Measurements from ENCODE around the gene DIABLO.

DIABLO gene

GRCh38 chr12:122207391-122207790, 18.5 kb downstream of the DIABLO start:
- no peak for DNase-seq (ENCODE audit: low read depth in 1 of 2, low spot score in 1 of 2)
- no peak overlapping the region for H3K4me3 ChIP-seq (replicated peaks; ENCODE audit: insufficient read depth, low read length)
- peaks cover 24% of the 10 kb centered on the region for H3K27me3 ChIP-seq (ENCODE audit: insufficient read depth, poor library complexity, severe bottlenecking)
- no peak for TF ChIP-seq POLR2AphosphoS5 (IDR thresholded peaks at IDR 0.05; ENCODE audit: low read depth)
- no peak for TF ChIP-seq CTCF (IDR thresholded peaks at IDR 0.05; ENCODE audit: insufficient read depth, low read length)
- TF ChIP-seq GABPA (IDR thresholded peaks at IDR 0.05; ENCODE audit: low read depth), result no peak
- H3K27ac ChIP-seq (replicated peaks), result no peak overlapping the region

GRCh38 chr12:122206976-122207375, 18.9 kb downstream of the DIABLO start:
- H3K27me3 ChIP-seq (ENCODE audit: insufficient read depth, poor library complexity, severe bottlenecking), result peaks cover 28% of the 10 kb centered on the region
- H3K27ac ChIP-seq (replicated peaks), result no peak overlapping the region

GRCh38 chr12:122206111-122206881, 19.6 kb downstream of the DIABLO start:
- Histone ChIP-seq H3K27me3 (ENCODE audit: insufficient read depth, poor library complexity, severe bottlenecking) (peaks cover 28% of the 10 kb centered on the region), H3K27ac (replicated peaks) (no peak overlapping the region), H3K4me3 (replicated peaks; ENCODE audit: insufficient read depth, low read length) (no peak overlapping the region)
- TF ChIP-seq POLR2AphosphoS5 (IDR thresholded peaks at IDR 0.05; ENCODE audit: low read depth) (peak; percentile 67; the same call in 1 of the 2 replicates), GABPA (IDR thresholded peaks at IDR 0.05; ENCODE audit: low read depth) (no peak)
- DNase-seq (ENCODE audit: low read depth in 1 of 2, low spot score in 1 of 2), result no peak

More at GRCh38 chr12:122206976-122207375, 18.9 kb downstream of the DIABLO start:
- no peak overlapping the region for H3K4me3 ChIP-seq (replicated peaks; ENCODE audit: insufficient read depth, low read length)
- no peak for DNase-seq (ENCODE audit: low read depth in 1 of 2, low spot score in 1 of 2)
- TF ChIP-seq POLR2AphosphoS5 (IDR thresholded peaks at IDR 0.05; ENCODE audit: low read depth) (no peak), REST (IDR thresholded peaks at IDR 0.05; ENCODE audit: insufficient replicate concordance, low read depth) (no peak), CTCF (IDR thresholded peaks at IDR 0.05; ENCODE audit: insufficient read depth, low read length) (no peak), SPI1 (IDR thresholded peaks at IDR 0.05; ENCODE audit: borderline replicate concordance, low read depth) (no peak), GABPA (IDR thresholded peaks at IDR 0.05; ENCODE audit: low read depth) (no peak)

- TF ChIP-seq POLR2AphosphoS5 (IDR thresholded peaks at IDR 0.05; ENCODE audit: low read depth), result no peak; the same call in 1 of the 2 replicates
- 0 out of 2 replicates have a peak, but pooled peaks have one; percentile 30 for TF ChIP-seq GABPA (IDR thresholded peaks at IDR 0.05; ENCODE audit: low read depth)
- Histone ChIP-seq H3K4me3 (replicated peaks; ENCODE audit: insufficient read depth, low read length) (no peak overlapping the region), H3K27me3 (ENCODE audit: insufficient read depth, poor library complexity, severe bottlenecking) (peaks cover 28% of the 10 kb centered on the region), H3K27ac (replicated peaks) (no peak overlapping the region)
- no peak for DNase-seq (ENCODE audit: low read depth in 1 of 2, low spot score in 1 of 2)
Measured at GRCh38 chr12:122205053-122205925, 20.6 kb downstream of the DIABLO start.

- H3K27me3 ChIP-seq (ENCODE audit: insufficient read depth, poor library complexity, severe bottlenecking), result peaks cover 28% of the 10 kb centered on the region
- TF ChIP-seq CTCF (IDR thresholded peaks at IDR 0.05; ENCODE audit: insufficient read depth, low read length) (no peak), GABPA (IDR thresholded peaks at IDR 0.05; ENCODE audit: low read depth) (no peak), POLR2AphosphoS5 (IDR thresholded peaks at IDR 0.05; ENCODE audit: low read depth) (no peak), REST (IDR thresholded peaks at IDR 0.05; ENCODE audit: insufficient replicate concordance, low read depth) (no peak), SPI1 (IDR thresholded peaks at IDR 0.05; ENCODE audit: borderline replicate concordance, low read depth) (no peak)
- no peak overlapping the region for H3K27ac ChIP-seq (replicated peaks)
- DNase-seq (ENCODE audit: low read depth in 1 of 2, low spot score in 1 of 2), result no peak
- H3K4me3 ChIP-seq (replicated peaks; ENCODE audit: insufficient read depth, low read length), result peak overlapping the region; percentile 4; the same call in 1 of the 2 replicates
Measured at GRCh38 chr12:122204167-122205052, 21.4 kb downstream of the DIABLO start.
